Small intestine (tissue), 7 donors: Measurements from ENCODE around the gene PLAAT5. TPM values are rescaled to one million over a fixed set of nuclear protein-coding genes. Genes with fewer than 3 reads are reported as not detected.
"Not testable (repeated sequence)": the region's sequence is repeated elsewhere in the genome, so short reads cannot be mapped to it uniquely, and the experiment has no call there.

Experiments used
- DNase-seq, 2 donors: peaks; one replicate each; pipeline versions ENCODE4 v3.0.0 to v3.0.0-alpha.2; 2013
- FAIRE-seq: peaks from 2 replicates; lab custom pipeline; 2012; peaks lifted over from hg19 to GRCh38; lab: Jason Lieb, UNC
- H3K27ac ChIP-seq, 3 donors: one replicate each; pipeline ENCODE4 v1.5.1; 2013; ENCODE audit warnings: low read length in 2 of 3, mild to moderate bottlenecking in 2 of 3, control low read depth in 1 of 3, inconsistent platforms in 1 of 3, low read depth in 1 of 3, moderate library complexity in 1 of 3
- H3K27me3 ChIP-seq, 3 donors: one replicate each; pipeline ENCODE4 v1.6.1; 2013; ENCODE audit warnings: low read length in 3 of 3, inconsistent platforms in 1 of 3; ENCODE audit not compliant: control insufficient read depth in 3 of 3, insufficient read depth in 3 of 3
- H3K36me3 ChIP-seq, 3 donors: one replicate each; pipeline ENCODE4 v1.6.1; 2013; ENCODE audit warnings: low read length in 3 of 3, inconsistent platforms in 1 of 3, low read depth in 1 of 3, mild to moderate bottlenecking in 1 of 3, moderate library complexity in 1 of 3; ENCODE audit not compliant: control insufficient read depth in 3 of 3, insufficient read depth in 2 of 3
- H3K4me1 ChIP-seq, 3 donors: one replicate each; pipeline ENCODE4 v1.6.1; 2013; ENCODE audit warnings: low read length in 2 of 3, inconsistent platforms in 1 of 3, low read depth in 1 of 3, mild to moderate bottlenecking in 1 of 3, moderate library complexity in 1 of 3; ENCODE audit not compliant: control insufficient read depth in 3 of 3, insufficient read depth in 2 of 3
- H3K4me3 ChIP-seq, 3 donors: one replicate each; pipeline ENCODE4 v1.5.1; 2013; ENCODE audit warnings: low read length in 3 of 3, control low read depth in 1 of 3, inconsistent platforms in 1 of 3, low read depth in 1 of 3, mild to moderate bottlenecking in 1 of 3, moderate library complexity in 1 of 3
- H3K9me3 ChIP-seq, 2 donors: one replicate each; pipeline ENCODE4 v1.6.1; 2013; ENCODE audit warnings: low read depth in 1 of 2, low read length in 1 of 2; ENCODE audit not compliant: control insufficient read depth in 2 of 2, insufficient read depth in 1 of 2
- WGBS, 3 donors: extraction: QIAGEN DNeasy Blood & Tissue Kit; methylation state at CpG; one replicate each; pipeline ENCODE4 v1.1.7; 2013; 5-methylcytosine and 5-hydroxymethylcytosine counted together
- polyA plus RNA-seq, 4 donors: library from polyadenylated mRNA; stranded (reverse) in 3 of 4; unstranded in 1 of 4; fragments of 200-250 nt in 3 of 4; fragments of 120-200 nt in 1 of 4; gene quantifications; one replicate each; pipeline versions ENCODE4 v1.2.1 to v1.2.3, GENCODE V29; 2013
- donor health status: healthy with polysubstance abuse.
- donor health status: control.
- donor health status: control.
- donor health status: Bipolar disorder and iron deficiency.
- donor health status: healthy.

Gene PLAAT5
- polyA plus RNA-seq, 4 donors: 0.09 to 2.7 (median 1.00) TPM; not detected in 1

DNA sequence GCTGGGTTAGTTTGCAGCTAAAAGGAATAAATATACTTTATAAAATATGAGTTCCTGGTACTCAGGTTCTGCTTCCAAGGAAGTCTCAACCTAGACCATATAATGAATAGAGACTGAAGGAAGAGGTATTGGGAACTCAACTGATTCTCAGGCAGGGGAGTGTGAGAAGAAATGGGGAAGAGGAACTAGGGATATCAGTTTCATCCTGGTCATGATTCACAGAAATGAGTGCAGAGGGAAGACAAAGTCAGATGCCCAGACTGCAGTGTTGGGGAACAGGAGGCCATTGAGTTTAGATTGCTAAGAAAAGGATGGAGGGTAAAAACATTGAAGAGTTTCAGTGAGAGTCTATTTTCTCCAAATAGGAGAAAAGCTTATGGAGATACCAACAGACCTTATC is 28.8 kb downstream of the PLAAT5 start:
- FAIRE-seq (no peak), DNase-seq (no peak)
- Histone ChIP-seq H3K27ac (no peak overlapping the region), H3K4me1 (no peaks in the 10 kb centered on the region), H3K27me3 (peaks cover 0 to 3% (median 0%) of the 10 kb centered on the region in 3 donors), H3K36me3 (no peaks in the 10 kb centered on the region), H3K4me3 (no peak overlapping the region), H3K9me3 (no peaks in the 10 kb centered on the region)

DNA sequence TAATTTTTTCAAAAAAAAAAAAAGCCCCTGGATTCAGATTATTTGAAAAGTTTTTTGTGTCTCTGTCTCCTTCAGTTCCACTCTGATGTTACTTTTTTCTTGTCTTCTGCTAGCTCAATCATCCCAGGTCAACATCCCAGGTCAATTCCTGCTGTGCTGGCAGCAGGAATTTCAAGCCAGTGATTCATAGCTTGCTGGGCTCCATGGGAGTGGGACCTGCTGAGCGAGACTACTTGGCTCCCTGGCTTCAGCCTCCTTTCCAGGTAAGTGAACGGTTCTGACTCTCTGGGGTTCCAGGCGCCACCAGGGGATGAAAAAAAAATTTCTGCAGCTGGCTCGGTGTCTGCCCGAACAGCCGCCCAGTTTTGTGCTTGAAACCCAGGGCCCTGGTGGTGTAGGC is 31.4 kb downstream of the PLAAT5 start:
- Histone ChIP-seq H3K36me3 (no peaks in the 10 kb centered on the region), H3K9me3 (no peaks in the 10 kb centered on the region), H3K27me3 (peaks cover 0 to 3% (median 0%) of the 10 kb centered on the region in 3 donors), H3K27ac (no peak overlapping the region), H3K4me3 (no peak overlapping the region), H3K4me1 (no peaks in the 10 kb centered on the region)
- 62 to 76% (median 70%) methylated on average over 6 of the region's 6 CpGs for WGBS, 3 donors
- FAIRE-seq (no peak), DNase-seq (no peak)

DNA sequence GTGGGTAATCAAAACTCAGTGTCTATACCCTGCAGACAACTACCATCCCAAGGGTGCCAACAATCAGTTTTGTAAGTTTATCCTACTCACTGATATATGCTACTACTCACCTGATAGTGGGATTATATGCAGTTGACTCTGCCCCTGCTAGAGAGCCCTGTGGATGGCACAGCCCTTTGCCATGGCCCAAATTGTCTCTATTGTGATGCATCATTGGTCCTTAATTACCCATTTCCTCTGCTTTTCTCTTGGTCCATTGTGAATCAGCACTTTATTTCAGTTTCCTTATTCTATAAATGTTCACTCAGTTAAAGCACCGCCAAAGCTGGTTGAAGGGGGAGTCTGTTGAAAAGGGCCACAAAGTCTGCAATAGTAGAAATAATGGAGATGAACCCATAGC is 42.3 kb downstream of the PLAAT5 start:
- Histone ChIP-seq H3K27ac (no peak overlapping the region), H3K36me3 (no peaks in the 10 kb centered on the region), H3K27me3 (no peaks in the 10 kb centered on the region), H3K4me3 (no peak overlapping the region), H3K4me1 (no peaks in the 10 kb centered on the region), H3K9me3 (no peaks in the 10 kb centered on the region)
- FAIRE-seq (no peak), DNase-seq (no peak)
- WGBS, 3 donors: 31 to 56% (median 52%) methylated on average over 1 of the region's 1 CpG

DNA sequence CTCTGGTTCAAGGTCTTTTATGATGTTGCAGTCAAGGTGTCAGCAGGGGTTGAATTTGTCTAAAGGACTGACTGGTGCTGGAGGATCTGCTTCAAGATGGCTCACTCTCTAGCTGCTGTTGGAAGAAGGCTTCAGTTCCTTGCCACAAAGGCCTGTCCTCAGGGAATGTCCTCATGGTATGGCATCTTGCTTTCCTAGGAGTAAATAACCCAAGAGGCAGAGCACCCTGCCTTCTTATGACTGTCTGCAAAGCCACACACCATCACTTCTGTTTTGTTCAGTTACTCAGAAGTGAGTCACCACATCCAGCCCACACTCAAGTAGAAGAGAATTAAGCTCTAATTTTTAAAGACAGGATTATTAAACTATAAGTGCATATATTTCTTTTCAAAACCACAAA is 45.2 kb downstream of the PLAAT5 start:
- FAIRE-seq (no peak), DNase-seq (no peak)
- Histone ChIP-seq H3K27ac (no peak overlapping the region), H3K36me3 (no peaks in the 10 kb centered on the region), H3K4me3 (no peak overlapping the region), H3K27me3 (no peaks in the 10 kb centered on the region), H3K4me1 (no peaks in the 10 kb centered on the region), H3K9me3 (no peaks in the 10 kb centered on the region)

DNA sequence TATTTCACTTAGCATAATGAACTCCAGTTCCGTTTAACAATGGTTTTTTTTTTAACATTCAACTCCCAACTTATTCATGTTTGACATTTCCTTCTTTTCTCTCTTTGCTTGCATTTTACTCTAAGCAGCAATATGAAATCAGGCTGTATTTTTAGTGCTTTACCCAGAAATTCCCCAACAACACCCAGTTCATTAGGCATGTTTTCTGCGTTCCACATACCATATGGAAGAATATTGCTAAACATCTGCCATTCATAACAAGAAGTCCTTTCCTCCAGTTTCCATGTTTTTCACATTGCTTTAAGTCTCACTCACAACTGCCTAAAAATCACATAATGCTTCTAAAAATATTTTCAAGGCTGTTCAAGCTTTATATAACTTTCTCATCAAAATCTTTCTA is 45.8 kb downstream of the PLAAT5 start:
- H3K4me1 ChIP-seq: no peaks in the 10 kb centered on the region
- H3K27me3 ChIP-seq: no peaks in the 10 kb centered on the region
- no peak for FAIRE-seq
- no peak overlapping the region for H3K4me3 ChIP-seq
- H3K9me3 ChIP-seq: no peaks in the 10 kb centered on the region
- WGBS, 3 donors: 77 to 91% (median 84%) methylated on average over 2 of the region's 2 CpGs
- H3K27ac ChIP-seq: no peak overlapping the region
- no peak for DNase-seq
- H3K36me3 ChIP-seq: no peaks in the 10 kb centered on the region

DNA sequence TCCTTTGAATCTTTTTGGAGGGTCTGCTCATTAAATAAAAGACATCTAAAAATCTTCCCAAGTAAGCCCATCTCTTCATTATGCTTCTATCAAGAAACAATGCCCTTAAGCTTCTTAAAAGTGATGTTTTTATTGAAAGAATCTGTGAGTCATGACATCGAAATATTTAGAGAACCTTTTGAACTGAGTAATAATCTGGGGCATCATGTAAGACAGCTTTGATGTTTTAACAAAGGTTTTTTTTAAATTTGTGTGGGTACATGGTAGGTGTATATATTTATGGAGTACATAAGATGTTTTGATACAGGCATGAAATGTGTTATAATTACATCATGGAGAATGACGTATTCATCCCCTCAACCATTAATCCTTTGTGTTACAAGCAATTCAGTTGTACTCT is 46.8 kb downstream of the PLAAT5 start:
- Histone ChIP-seq H3K36me3 (no peaks in the 10 kb centered on the region), H3K4me3 (no peak overlapping the region), H3K27ac (no peak overlapping the region), H3K4me1 (no peaks in the 10 kb centered on the region), H3K27me3 (no peaks in the 10 kb centered on the region), H3K9me3 (no peaks in the 10 kb centered on the region)
- FAIRE-seq (no peak), DNase-seq (no peak)
- WGBS, 3 donors: 59 to 76% (median 63%) methylated on average over 2 of the region's 2 CpGs

DNA sequence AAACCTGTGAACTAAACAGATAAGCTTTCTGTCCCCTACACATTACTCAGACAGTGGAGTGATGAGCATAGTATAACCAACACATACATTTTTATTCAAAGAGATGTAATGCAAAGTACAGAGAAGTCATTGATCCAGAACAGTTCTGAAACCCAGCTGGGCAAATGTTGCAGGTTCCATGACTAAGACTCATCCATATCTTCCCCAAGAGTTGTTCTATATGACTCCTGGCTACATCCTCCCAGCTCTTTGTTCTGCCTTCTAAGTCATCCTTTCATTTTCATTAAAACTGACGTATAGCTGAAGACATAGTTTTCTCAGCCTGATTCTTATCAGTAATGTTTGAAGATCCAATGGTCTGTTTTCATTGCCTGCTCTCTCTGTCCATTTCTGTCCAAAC is 47.3 kb downstream of the PLAAT5 start:
- Histone ChIP-seq H3K4me1 (no peaks in the 10 kb centered on the region), H3K36me3 (no peaks in the 10 kb centered on the region), H3K27ac (no peak overlapping the region), H3K27me3 (no peaks in the 10 kb centered on the region), H3K4me3 (no peak overlapping the region), H3K9me3 (no peaks in the 10 kb centered on the region)
- FAIRE-seq: no peak
- DNase-seq: no peak
- WGBS, 3 donors: 17 to 69% (median 44%) methylated on average over 1 of the region's 1 CpG

DNA sequence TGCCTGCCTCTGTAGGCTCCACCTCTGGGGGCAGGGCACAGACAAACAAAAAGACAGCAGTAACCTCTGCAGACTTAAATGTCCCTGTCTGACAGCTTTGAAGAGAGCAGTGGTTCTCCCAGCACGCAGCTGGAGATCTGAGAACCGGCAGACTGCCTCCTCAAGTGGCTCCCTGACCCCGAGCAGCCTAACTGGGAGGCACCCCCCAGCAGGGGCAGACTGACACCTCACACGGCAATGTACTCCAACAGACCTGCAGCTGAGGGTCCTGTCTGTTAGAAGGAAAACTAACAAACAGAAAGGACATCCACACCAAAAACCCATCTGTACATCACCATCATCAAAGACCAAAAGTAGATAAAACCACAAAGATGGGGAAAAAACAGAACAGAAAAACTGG is 55.1 kb downstream of the PLAAT5 start:
- H3K4me3 ChIP-seq, H3K9me3 ChIP-seq, DNase-seq, H3K27ac ChIP-seq, FAIRE-seq, H3K36me3 ChIP-seq, H3K4me1 ChIP-seq, H3K27me3 ChIP-seq: not testable (repeated sequence)
- 11 to 23% (median 19%) methylated on average over 4 of the region's 4 CpGs for WGBS, 3 donors

DNA sequence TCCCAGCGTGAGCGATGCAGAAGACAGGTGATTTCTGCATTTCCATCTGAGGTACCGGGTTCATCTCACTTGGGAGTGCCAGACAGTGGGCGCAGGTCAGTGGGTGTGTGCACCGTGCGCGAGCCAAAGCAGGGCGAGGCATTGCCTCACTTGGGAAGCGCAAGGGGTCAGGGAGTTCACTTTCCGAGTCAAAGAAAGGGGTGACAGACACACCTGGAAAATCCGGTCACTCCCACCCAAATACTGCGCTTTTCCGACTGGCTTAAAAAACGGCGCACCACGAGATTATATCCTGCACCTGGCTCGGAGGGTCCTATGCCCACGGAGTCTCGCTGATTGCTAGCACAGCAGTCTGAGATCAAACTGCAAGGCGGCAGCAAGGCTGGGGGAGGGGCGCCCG is 55.6 kb downstream of the PLAAT5 start:
- FAIRE-seq, H3K4me3 ChIP-seq, H3K27ac ChIP-seq, DNase-seq, H3K36me3 ChIP-seq, H3K4me1 ChIP-seq, H3K9me3 ChIP-seq, H3K27me3 ChIP-seq: not testable (repeated sequence)
- 34 to 60% (median 51%) methylated on average over 18 to 22 of the region's 22 CpGs for WGBS, 3 donors
